CD4-positive, alpha-beta T cell treated with Interleukin-15 for 1 hour (primary cell): Measurements from ENCODE around the gene CDC42.
A peak's percentile ranks its signal among the peaks of the same experiment; 100 is the strongest.

Experiments used
- DNase-seq: peaks from one replicate; pipeline ENCODE4 v3.0.0-alpha.2; 2020

Gene CDC42

DNA sequence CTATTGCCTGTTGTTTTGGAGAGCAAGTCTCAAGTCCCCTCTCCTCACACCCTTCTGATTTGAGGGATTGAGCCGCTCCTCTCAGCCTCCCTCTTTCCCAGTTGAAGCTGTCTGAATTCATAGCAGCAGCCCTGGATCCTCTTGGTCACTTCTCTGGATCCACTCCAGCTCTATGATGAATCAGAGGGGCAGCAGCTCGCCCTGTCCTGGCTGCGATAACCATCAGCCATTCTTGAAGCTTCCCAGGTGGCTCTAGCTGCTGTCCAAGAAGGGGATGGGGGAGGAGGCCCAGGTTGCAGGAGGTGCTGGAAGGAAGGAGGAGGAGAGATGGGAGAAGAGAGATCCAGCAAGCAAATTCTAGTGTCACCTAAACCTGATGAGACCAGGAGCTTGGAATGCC is 59.1 kb downstream of the CDC42 start:
- no peak for DNase-seq

DNA sequence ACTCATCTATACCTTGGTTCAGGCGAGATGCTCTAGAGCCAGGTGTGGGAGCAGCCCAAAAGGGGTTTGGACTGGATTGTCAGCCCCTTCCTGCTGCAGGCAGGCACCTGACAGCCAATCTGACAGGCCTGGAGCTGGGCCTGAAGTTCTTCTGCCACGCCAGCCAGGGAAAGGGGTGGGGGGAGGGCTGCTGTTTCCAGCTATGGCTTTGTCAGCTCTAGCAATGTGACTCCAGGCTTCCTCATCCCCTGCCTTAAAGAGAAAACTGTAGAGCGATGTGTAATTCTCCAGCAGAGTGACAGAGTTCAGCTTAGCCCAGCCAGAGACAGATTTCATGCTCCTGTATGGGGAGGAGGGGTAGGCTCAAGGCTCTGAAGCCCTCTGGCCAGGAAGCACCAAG is 60.0 kb downstream of the CDC42 start:
- DNase-seq: no peak

DNA sequence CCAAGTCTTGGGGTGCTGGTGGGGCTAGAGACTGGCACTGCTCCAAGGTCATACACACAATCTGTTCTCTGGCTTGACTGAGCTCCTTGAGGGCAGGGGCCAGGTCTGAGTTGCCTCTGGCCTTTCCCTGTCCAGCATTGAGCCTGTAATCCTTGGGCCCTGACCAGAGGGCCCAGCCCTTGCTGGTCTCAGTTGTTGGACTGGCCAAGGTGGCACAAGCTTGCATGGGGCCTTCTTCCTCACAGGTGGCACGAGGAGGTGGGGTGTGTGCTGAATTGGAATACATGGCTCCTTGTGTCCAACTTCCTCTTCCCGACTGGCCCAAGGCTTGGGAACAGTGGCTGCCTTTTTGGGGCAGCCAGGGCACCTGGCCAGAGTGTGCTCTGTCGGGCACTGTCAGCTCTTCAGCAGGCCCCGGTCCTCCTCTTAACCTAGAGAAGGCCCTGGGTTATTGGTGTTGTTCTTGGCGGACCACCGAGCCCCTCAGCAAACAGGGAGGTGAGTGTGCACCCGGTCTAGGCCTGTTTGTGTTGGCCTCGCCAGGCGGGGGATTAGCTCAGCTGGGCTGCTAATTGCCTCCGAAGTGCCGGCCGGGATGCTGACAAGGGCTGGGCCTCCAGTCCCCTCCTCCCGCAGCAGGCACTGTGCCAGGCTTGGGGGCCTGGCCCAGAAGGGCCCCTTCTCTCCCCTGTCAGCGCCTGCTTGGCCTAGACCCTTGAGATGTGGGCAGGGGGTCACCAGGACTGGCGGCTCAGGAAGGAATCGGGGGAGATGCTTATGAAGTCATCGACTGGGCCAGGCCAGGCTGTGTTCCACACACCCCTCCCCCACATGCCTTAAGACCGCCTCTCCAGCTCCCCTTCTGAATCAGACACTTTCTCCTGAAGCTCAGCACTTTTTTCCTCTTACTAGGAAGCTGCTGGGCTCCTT is 61.8 kb downstream of the CDC42 start:
- no peak for DNase-seq

DNA sequence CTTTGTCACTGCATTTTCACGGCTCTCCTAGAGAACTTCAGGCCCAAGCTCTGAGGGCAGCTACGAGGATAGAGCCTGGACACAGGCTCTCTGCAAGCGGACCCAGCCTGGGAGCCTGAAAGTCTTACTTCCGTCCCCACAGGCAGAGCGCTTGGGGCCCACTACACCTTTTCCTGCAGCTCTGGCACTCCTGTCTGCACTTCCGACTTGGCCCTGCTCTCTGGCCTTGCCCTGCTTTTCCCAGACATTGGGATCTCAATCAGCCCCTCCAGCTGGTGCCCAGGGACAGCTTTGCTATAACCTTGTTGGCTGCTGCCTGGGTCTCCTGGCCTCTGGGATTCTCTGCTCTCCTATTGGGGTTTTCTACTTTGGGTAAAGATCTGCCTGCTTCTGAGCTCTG is 62.8 kb downstream of the CDC42 start:
- no peak for DNase-seq

DNA sequence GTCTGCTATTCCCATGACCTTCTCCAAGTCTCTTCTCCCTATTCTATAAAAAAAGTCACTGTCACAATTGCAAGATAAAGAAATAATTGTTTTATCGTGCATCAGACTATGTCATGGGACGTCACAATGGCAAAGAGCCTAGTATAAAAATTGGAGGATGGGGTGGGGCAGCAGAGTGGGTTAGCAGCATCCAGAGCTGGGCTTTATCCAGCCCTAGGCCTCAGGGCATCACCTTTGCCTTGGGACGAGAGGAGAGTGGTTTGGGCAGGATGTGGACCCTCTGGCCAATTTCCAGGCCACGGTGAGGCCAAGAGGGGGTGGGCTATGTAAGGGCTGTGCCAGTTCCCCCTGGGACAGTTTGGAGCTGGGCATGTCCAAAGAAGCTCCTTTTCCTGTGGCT is 64.7 kb downstream of the CDC42 start:
- no peak for DNase-seq

DNA sequence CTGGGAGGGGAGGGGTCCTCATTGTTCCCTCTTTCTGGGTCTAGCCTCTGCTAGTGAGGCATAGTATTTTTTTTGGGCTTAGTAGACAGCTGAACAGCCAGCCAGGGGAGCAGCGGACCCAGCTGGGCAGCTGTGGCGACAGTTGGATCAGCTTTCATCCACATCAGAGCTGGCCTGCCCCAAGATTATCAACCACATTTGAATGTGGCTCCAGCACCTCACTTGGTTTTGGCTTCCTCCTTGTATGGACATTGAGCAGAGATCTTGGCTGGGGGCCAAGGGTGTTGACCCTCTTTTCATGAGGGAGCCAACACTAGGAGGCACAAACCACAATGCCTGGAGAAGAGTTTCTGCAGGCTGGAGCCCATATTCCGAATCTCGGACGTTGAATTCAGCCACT is 65.3 kb downstream of the CDC42 start:
- DNase-seq: no peak

DNA sequence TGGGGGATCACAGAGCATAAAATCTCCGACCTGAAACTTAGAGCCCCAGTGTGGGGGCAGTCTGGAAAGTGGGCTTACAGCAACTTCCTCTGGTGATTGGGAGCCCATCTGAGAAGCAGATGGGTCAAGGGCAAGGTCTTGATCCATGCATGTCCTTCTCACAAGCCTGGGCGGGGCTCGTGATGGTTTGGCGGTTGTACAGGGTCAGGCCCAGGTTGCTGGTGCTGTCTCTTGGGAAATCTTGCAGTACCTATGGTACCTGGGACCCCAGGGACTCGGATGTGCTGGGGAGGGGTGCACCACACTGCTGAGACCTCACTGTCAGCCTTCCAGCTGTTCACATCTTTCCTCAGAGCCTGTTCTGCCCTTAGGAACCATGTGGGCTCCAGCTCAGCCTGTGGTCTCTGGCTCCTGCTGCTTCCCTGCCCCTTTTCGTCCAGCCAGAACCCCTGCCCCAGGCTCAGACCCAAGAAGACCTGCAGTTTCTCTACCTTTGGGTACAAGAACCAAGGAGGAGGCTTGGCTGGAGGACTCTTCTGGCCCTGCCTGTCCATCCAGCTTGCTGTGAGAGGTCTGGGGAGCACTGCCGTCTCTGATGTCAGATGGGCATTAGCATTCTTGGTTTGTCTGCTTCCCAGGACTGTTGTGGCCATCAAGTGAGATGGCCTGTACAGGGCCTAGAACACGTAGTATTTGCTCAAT is 65.9 kb downstream of the CDC42 start:
- no peak for DNase-seq

DNA sequence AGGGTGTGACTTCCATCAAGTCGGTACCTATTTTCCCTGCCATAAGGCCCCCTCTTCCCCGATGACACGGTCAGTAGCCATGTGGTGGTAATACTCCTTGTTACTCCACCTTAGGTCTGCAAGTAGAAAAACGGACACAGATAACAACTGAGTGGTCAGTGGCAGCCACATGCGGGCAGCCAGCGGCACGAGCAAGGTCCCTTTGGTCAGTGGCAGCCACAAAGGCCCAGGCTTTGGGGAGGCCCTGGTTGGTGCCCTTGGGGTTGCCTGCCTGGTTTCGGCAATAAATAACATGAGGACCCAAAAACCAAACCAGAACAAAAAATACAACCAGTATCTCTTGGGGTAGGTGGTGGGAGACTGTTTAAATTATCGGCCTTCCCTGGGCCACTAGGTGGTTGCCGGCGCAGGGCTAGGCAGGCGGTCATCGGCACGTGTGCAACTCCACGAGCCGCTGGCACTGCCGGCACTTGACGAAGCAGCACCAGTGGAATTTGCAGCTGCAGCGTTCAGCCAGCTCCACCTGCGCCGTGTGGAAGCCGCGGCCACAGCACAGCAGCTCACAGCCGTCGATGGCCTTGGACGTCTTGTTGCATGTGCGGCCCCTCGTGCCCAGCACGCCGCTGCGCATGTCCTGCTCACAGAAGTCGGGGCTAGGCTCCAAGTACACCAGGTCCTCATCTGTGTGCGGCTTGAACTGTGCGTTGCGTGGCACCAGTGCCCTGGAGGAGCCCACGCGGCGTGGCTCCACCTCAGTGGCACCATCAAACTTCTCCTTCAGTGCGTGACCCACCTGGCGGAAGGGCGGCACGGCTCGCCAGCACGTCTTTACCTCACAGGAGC is 67.3 kb downstream of the CDC42 start:
- DNase-seq: no peak

DNA sequence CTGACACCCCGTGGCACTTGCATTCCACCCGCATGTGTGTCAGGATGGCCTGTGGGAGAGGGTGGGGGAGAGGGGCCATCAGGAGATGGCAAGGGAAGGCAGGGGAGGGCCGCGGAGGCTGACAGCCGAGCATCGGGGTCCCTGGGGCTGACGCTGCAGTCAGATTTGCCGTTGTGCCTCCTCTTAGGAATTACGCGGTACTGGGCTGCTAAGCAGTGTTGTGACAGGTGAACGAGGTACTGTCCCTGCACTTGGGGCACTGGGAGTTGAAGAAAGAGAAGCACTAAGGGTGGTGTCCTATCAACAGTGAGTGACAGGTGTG is 67.9 kb downstream of the CDC42 start:
- no peak for DNase-seq

DNA sequence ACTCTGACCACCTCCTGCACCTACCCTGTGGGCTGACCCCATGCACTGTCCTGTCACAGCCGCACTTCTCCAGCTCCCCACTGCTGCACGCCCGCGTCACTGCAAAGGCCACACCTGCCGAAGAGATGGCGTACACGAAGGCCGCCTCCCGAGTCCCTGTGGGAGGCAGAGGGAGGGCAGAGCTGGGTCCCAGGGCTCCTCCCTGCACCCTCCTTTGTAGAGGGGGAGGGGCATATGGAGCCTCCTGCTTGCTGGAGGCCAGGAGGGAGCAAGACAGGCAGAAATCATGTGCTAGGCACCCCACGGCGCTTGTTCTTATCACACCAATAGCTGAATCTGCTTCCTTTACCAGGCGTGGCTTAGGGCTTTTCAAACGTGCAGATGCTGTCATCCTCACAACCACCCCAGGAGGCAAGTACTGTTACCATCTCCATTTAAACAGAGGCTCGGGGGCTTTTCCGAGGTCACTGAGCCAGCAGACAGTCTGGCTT is 69.0 kb downstream of the CDC42 start:
- DNase-seq: no peak

DNA sequence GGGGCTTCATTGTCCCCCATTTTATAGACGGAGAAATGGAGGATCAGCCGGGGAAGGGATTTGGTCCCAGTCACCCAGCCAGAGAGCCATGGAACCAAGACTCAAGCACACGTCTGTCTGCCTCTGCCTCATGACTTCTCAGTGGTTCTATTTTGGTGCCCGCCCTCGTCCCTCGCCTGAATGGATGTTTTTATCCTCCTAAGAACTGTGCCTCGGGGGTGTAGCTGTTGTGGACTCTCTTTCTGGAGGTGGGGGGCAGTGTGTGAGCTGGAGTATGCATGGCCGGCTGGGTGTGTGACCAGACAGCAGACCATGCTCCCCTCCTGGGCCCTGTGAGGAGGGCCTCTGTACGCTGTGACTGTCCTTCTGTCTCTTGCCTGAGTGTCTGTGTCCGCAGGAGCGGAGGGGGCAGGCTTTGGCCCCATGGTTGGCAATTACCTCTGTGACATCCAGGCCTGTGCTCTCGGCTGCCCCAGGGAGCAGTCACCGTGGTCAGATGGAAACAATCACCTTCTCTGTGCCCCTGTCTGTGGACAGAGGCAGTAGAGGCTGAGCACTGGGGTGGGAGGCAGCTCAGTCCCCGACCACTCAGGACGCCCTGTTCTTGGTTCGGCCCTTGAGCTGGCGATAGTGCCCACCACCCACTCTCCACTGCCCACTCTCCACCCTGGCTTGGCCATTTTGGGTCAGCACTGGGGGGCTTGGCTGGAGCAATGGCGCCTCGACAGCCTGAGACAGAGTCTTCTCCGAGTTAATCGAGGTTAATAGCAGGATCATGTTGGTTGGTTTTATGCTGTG is 70.0 kb downstream of the CDC42 start:
- no peak for DNase-seq

DNA sequence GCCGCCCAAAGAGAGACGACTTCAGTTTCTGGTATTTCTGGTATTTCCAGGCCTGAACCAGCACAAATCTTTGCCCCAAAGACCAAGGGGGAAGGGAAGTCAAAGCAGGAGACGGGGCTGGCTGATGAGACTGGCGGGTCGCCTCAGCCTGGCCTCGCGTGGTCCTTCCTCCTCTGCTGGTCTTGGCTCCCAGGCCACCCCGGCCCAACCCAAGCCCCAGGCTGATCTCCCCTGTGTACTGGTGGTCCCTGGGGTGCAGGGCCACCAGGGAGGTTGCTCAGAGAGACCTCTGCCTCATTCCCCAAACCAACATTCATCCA is 70.5 kb downstream of the CDC42 start:
- DNase-seq: no peak

DNA sequence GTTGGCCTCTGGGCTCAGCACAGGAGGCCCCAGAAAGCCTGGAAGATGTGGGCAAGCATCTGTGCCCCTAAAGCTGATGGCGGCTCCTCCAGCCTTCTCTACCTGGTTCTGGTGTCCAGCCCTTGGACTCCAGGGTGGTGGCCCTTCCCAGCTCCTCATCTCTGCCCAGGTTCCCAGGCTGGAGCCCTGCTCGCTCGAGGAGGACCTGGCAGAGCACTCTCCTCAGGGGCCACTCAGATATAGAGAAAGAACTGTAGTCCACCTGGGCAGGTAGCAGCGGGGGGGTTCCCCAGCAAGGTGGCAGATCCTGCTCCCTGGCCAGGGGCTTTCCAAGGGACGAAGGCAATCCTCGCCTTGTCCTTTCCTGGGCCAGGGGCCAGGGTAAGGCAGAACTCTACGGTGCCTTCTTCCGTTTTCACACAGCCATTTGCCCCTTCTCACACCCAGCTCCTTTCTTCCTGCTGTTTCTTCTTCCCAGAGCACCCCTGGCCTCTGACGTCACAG is 71.4 kb downstream of the CDC42 start:
- DNase-seq: no peak

DNA sequence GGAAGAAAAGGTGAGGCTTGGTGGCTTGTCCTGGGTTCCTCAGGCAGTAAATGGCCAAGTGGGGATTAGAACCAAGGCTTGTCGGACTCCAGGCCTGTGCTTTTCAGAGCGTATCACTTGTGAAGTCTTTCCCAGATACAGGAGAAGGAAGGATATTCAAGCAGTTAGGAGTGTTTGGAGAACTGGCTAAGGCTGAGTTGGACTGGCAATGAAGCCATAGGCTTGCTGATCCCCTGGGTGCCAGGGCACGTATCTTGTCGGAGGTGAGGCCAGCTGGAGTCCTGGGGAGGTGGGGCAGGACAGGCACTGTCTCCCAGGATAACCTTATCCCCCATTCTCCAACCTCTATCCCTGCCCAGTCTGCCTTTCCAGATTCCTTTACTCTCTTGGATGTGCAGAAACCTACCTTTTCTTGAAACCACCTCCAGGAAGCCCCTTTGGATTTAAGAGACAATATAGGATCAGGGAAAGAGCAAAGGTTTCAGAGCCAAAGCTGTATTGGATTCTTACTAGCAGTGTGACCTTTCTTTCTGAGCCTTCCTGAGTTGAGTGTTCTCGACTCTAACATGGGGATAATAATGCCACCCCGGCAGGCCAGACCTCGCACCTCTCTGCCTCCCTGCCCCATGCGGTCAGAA is 72.2 kb downstream of the CDC42 start:
- DNase-seq: no peak

DNA sequence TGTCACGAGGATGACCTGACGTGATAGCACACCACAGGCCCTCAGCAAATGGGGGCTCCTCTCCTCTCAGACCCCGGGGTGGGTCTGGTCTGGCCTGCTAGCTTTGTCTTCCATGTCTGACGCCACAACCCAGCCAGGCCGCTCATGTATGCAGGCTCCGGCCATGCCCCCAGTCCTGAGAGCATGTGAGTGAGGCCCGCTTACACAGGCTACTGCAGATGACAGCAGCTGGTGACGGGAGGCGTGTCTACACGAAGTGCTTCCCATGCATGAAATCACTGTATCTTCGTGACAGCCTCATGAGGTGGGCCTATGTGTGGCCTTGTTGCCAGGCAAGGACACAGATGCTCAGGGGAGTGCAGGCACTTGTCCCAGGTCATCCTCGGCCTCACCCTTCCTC is 74.0 kb downstream of the CDC42 start:
- no peak for DNase-seq

DNA sequence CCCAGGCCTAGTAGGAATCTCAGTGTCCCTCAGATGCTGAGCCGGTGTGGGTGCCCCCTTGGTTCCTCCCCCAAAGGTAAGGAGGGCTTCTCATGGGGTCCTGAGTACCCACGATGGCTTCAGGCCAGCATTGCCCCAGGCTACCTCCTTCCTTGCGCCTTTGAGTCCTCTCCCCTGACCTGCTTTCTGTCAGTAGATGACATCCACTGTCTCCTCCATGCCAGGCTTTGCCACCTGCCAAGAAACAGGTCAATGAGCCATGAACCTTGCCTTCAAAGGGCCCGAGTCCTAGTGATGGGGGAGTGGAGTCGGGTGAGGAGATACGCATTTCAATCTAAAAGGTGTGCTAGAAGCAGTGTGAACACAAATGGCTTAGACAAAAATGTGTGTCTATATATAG is 74.7 kb downstream of the CDC42 start:
- DNase-seq: no peak

DNA sequence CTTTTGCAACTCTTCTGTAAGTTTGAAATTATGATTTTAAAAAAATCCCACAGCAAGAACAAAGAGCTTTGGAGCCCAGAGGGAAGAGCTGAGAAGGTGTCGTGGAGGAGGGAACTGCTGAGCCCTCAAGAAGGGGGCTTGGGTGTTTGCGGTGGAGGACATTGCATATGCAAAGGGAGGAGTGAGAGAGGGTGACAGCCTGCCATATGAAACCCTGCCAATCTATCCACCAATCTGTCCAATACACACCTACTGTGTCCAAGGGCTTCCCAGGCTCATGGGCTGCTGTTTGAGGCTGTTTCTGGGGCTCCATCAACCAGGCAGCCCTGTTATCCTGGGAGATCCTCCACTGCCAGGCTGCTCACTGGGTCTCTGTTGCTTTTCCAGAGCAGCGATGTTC is 75.2 kb downstream of the CDC42 start:
- no peak for DNase-seq

DNA sequence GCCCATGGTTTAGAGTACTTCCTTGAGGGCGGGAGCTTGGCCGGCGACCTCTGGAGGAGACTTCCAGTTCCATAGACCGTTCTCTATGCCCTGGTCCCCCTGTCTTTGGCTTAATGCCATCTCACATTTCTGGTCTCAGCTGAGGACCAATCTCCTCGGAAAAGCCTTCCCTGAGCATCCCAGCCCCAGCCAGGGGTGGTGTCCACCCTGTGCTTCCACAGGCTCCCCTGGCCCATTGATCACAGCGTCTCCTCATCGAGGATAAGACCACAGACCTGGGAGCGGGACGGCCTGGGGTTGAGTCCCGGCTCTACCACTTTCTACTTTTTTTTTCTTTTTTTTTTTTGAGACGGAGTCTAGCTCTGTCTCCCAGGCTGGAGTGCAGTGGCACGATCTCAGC is 75.9 kb downstream of the CDC42 start:
- no peak for DNase-seq

DNA sequence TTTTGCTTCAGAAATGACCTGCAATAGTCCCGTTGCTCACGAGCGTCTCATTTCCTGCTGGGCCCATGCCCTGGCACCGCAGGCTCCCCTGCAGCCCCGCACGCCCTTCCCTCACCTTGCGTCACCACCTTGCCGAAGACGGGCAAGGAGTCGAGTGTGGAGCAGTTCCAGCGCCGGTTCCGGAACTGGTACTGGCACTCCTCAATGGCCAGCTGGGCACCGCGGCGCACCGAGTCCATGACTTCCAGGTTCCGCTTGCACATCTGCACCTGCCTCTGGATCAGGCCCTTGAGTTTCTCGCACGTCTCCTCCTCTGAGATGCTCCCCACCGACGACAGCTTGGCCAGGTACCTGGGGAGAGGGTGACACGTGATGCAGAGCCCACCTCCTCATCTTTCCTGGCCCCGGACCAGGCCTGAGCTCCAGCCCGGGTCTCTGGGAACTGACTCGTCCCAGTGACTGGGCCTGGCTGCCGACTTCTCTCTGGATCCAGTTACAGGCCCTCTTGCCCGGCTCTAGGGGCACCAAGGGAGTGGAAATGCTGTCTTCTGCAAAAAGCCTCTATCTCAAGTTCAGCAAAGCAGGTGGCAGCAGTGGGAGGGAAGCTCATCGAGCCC is 77.1 kb downstream of the CDC42 start:
- no peak for DNase-seq

DNA sequence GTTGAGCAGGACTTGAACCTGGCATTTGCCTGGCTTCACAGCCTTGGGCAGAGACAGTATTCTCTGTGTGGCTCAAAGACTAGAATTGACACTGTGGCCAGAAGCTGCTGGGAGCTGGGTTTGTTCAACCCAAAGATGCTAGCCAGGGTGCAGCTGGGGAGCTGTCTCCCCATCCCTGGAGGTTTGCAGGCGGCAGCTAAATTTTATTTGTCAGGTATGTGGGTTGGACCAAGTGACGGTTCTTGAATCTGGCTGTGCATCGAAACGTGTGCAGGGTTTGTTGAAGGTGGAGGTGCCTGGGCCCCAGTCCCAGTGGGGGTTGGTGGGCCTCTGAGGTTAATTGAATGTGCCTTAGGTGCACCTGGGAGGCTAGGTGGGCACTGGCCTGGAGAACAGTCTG is 78.6 kb downstream of the CDC42 start:
- DNase-seq: no peak

DNA sequence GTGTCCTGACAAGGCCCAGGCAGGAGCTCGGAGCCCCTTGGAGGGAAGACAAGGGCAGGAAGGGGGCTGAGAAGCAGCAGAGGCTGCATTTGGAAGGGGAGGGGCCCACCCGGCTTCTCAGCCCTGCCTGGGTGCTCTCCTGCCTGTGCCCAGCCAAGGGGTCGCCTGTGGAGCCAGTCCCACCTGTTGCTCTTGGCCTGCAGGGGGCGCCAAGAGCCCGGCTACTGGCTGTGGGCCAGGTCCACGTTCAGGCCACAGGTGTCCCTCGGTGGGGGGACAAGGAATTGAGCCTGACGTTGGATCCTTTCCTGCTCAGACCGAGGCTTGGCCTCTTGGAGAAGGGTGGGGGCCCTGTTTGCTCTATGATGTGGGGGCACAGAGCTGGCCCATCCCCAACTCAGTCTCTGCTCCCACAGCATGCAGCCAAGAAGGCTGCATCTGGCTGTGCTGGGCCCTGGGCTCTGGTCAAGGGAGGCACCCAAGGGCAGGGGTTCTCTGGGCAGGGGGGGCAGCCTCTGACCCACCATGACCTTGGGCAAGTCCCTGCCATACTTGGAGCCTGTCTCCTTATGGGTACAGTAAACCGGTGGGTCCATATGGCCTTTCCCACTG is 79.5 kb downstream of the CDC42 start:
- peak; percentile 33 for DNase-seq
